Keratinocyte (primary cell): ENCODE data around the gene DSCAM.

ENCODE experiments used
- EZH2 ChIP-seq: IDR thresholded peaks from one replicate; pipeline ENCODE4 v1.6.1; 2012; ENCODE audit warnings: inconsistent platforms, mild to moderate bottlenecking, low read length, moderate library complexity
- TF ChIP-seq, protein P1 (sequence below), 3 experiments: IDR thresholded peaks in 1 of 3; conservative IDR thresholded peaks in 1 of 3; optimal IDR thresholded peaks in 1 of 3; 2 replicates in 2 of 3; 3 replicates in 1 of 3; pipeline versions ENCODE3 to v1.5.1; 2011; ENCODE audit warnings: low read length in 3 of 3, mild to moderate bottlenecking in 3 of 3, moderate library complexity in 2 of 3, control low read depth in 1 of 3, inconsistent platforms in 1 of 3; ENCODE audit not compliant: insufficient read depth in 2 of 3; ENCODE audit errors: extremely low read depth in 1 of 3

DNA sequence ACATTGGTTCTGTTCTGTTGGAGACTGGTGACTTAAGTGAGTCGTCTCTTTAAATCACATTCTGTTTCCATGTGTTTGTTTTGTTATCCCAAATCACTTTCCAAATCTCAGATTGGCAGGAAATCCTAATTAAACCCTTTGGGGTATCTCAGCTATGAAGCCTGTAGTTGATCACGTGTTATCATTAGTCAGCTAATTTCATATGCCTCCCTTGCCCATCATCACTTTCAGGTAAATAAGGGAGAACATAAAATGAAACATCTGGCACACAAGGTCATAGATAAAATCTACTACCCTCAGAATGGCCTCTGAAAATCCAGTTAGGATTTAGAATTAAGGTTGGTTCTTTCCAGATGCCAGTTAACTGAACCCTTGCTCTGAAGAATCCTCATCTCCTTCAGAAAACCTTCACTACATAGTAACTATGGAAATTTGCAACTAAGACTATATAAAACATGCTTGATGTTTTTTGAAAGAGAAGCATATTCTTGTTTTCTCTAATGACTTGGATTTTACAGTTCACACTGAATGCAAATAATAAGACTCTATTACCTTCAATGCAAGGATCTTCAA is 401.5 kb downstream of the DSCAM start:
- TF ChIP-seq, protein P1, sequence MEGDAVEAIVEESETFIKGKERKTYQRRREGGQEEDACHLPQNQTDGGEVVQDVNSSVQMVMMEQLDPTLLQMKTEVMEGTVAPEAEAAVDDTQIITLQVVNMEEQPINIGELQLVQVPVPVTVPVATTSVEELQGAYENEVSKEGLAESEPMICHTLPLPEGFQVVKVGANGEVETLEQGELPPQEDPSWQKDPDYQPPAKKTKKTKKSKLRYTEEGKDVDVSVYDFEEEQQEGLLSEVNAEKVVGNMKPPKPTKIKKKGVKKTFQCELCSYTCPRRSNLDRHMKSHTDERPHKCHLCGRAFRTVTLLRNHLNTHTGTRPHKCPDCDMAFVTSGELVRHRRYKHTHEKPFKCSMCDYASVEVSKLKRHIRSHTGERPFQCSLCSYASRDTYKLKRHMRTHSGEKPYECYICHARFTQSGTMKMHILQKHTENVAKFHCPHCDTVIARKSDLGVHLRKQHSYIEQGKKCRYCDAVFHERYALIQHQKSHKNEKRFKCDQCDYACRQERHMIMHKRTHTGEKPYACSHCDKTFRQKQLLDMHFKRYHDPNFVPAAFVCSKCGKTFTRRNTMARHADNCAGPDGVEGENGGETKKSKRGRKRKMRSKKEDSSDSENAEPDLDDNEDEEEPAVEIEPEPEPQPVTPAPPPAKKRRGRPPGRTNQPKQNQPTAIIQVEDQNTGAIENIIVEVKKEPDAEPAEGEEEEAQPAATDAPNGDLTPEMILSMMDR (optimal IDR thresholded peaks at IDR 0.05 in 1 of 3, IDR thresholded peaks at IDR 0.05 in 1 of 3, conservative IDR thresholded peaks at IDR 0.05 in 1 of 3; ENCODE audit: extremely low read depth in 1 of 3, insufficient read depth in 2 of 3, low read length in 3 of 3): no peak
- no peak for TF ChIP-seq EZH2
